ENCODE results near the gene ZBTB22.
"Not testable (repeated sequence)": the region's sequence is repeated elsewhere in the genome, so short reads cannot be mapped to it uniquely, and the experiment has no call there.

Gene ZBTB22, protein sequence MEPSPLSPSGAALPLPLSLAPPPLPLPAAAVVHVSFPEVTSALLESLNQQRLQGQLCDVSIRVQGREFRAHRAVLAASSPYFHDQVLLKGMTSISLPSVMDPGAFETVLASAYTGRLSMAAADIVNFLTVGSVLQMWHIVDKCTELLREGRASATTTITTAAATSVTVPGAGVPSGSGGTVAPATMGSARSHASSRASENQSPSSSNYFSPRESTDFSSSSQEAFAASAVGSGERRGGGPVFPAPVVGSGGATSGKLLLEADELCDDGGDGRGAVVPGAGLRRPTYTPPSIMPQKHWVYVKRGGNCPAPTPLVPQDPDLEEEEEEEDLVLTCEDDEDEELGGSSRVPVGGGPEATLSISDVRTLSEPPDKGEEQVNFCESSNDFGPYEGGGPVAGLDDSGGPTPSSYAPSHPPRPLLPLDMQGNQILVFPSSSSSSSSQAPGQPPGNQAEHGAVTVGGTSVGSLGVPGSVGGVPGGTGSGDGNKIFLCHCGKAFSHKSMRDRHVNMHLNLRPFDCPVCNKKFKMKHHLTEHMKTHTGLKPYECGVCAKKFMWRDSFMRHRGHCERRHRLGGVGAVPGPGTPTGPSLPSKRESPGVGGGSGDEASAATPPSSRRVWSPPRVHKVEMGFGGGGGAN

GRCh38 chr6:33317669-33318425 lies at the start of gene ZBTB22:
TSS of gene ZBTB22 (minus strand) at chr6:33317744. CDS start at chr6:33316916, 828 bp downstream.
- no peaks in the 10 kb centered on the region for H3K27me3 ChIP-seq
- peak within 1 kb of the TSS; percentile 77 to 94 for H3K4me3 ChIP-seq (ENCODE audit: low read depth in 1 of 2, low read length in 1 of 2)
- peaks cover 75 to 79% of the 10 kb centered on the region in 2 experiments for H3K4me1 ChIP-seq (ENCODE audit: control insufficient read depth in 1 of 2, insufficient read depth in 1 of 2, low read depth in 1 of 2, low read length in 1 of 2)
- TF ChIP-seq, protein P1, sequence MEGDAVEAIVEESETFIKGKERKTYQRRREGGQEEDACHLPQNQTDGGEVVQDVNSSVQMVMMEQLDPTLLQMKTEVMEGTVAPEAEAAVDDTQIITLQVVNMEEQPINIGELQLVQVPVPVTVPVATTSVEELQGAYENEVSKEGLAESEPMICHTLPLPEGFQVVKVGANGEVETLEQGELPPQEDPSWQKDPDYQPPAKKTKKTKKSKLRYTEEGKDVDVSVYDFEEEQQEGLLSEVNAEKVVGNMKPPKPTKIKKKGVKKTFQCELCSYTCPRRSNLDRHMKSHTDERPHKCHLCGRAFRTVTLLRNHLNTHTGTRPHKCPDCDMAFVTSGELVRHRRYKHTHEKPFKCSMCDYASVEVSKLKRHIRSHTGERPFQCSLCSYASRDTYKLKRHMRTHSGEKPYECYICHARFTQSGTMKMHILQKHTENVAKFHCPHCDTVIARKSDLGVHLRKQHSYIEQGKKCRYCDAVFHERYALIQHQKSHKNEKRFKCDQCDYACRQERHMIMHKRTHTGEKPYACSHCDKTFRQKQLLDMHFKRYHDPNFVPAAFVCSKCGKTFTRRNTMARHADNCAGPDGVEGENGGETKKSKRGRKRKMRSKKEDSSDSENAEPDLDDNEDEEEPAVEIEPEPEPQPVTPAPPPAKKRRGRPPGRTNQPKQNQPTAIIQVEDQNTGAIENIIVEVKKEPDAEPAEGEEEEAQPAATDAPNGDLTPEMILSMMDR (IDR thresholded peaks at IDR 0.05) = peak; percentile 39
- peak within 1 kb of the TSS; percentile 100 for H3K27ac ChIP-seq
- no peaks in the 10 kb centered on the region for H3K9me3 ChIP-seq
- H3K36me3 ChIP-seq = peaks cover 32% of the 10 kb centered on the region

- Histone ChIP-seq H3K9me3 (no peaks in the 10 kb centered on the region), H3K36me3 (no peaks in the 10 kb centered on the region), H3K4me3 (ENCODE audit: low read depth in 1 of 2, low read length in 1 of 2) (no peak overlapping the region), H3K4me1 (ENCODE audit: control insufficient read depth in 1 of 2, insufficient read depth in 1 of 2, low read depth in 1 of 2, low read length in 1 of 2) (no peaks in the 10 kb centered on the region), H3K27me3 (no peaks in the 10 kb centered on the region), H3K27ac (no peak overlapping the region)
- TF ChIP-seq, protein P1 (IDR thresholded peaks at IDR 0.05) = no peak
Measured at GRCh38 chr6:33367009-33367714, 49.6 kb upstream of the ZBTB22 start.

DNA sequence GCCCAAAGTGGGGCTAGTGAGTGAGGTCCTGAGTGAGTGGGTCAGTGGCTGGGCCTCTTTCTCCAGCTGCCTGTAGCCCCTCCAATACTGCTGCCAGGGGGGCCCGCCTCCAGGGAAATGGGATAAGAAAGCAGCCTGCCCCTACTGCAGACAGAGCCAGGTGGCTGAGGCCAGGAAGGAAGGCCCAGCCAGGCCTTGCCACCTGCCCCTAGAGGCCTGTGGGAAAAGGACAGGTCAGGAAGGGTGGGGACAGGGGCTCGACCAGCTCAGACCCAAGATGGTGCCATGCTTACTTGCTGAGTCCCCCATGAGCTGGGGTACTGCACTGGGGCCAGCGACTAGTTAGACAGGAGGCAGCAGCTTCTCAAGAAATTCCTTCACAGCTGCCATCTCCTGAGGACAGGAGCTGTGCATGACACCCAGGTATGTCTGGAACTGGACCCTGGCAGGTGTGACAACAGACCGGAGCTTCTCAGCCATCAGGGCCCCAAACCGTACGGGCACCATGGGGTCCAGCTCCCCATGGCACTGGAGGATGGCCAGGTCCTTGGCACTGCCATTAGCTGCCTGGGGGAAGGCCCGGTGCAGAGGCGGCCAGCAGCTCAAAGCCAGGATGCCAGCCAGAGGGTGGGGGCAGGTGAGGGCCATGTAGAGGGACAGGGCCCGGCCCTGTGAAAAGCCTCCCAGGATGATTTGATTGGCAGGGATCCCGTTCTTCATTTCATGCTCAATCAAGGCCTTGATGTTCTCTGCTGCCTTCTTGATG lies 47.8 kb upstream of the ZBTB22 start:
- not testable (repeated sequence) for H3K36me3 ChIP-seq; H3K4me3 ChIP-seq (ENCODE audit: low read depth in 1 of 2, low read length in 1 of 2); H3K9me3 ChIP-seq; H3K4me1 ChIP-seq (ENCODE audit: control insufficient read depth in 1 of 2, insufficient read depth in 1 of 2, low read depth in 1 of 2, low read length in 1 of 2); H3K27me3 ChIP-seq; H3K27ac ChIP-seq

DNA sequence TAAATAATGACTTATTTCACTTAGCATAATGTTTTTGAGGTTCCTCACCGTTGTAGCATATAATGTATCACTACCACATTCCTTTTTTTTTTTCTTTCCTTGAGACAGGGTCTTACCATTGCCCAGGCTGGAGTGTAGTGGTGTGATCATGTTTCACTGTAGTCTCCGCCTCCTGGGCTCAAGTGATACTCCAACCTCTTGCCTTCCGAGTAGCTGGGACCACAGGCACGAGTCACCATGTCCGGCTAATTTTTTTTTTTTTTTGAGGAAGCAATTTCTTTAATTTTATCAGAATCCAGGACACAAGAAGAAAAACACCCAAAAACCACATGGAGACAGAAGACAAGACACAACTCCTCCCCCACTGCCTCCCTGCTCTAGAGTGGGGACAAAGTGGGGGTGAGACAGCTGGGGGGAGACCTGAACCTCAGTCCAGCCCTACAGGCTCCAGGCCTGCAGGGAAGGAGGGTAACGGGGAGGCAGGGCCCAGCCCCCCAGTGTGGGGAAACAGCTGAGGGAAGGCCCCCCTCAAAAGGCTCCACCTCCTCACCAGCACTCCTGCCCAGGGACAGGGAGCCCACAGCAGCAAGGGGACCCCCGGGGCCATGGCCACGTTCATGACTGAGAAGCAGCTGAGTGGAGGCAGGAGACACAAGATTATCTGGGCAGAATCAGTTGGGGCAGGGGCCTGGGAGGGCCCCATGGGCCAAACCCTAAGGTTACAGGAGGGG lies 47.1 kb upstream of the ZBTB22 start:
- H3K27me3 ChIP-seq; H3K27ac ChIP-seq; H3K9me3 ChIP-seq; H3K36me3 ChIP-seq; H3K4me3 ChIP-seq (ENCODE audit: low read depth in 1 of 2, low read length in 1 of 2); H3K4me1 ChIP-seq (ENCODE audit: control insufficient read depth in 1 of 2, insufficient read depth in 1 of 2, low read depth in 1 of 2, low read length in 1 of 2): not testable (repeated sequence)

GRCh38 chr6:33363486-33363885 lies 45.9 kb upstream of the ZBTB22 start:
- H3K27me3 ChIP-seq; H3K27ac ChIP-seq; H3K36me3 ChIP-seq; H3K9me3 ChIP-seq; H3K4me3 ChIP-seq (ENCODE audit: low read depth in 1 of 2, low read length in 1 of 2); H3K4me1 ChIP-seq (ENCODE audit: control insufficient read depth in 1 of 2, insufficient read depth in 1 of 2, low read depth in 1 of 2, low read length in 1 of 2): not testable (repeated sequence)

DNA sequence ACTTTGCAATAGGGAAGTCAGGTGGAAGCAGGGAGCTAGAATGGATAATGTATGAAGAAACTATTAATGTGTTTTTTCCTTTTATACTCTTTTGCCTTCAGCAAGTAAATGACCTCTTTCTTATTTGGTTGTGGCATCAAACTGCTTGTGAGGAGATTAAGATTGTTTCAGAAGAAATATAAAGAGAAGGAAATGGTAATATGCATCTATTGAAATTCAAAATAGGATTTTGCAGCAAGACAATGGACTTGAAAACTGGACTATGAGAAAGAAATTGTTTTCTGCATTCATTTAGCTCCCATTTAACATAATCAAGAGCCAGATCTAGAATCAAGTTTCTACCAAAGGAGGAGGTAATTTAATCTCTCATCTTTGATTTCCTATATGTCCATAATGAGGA lies 41.8 kb upstream of the ZBTB22 start:
- Histone ChIP-seq H3K27me3 (no peaks in the 10 kb centered on the region), H3K4me3 (ENCODE audit: low read depth in 1 of 2, low read length in 1 of 2) (no peak overlapping the region), H3K36me3 (no peaks in the 10 kb centered on the region), H3K27ac (no peak overlapping the region), H3K4me1 (ENCODE audit: control insufficient read depth in 1 of 2, insufficient read depth in 1 of 2, low read depth in 1 of 2, low read length in 1 of 2) (no peaks in the 10 kb centered on the region), H3K9me3 (no peaks in the 10 kb centered on the region)
- TF ChIP-seq, protein P1 (IDR thresholded peaks at IDR 0.05) = no peak

DNA sequence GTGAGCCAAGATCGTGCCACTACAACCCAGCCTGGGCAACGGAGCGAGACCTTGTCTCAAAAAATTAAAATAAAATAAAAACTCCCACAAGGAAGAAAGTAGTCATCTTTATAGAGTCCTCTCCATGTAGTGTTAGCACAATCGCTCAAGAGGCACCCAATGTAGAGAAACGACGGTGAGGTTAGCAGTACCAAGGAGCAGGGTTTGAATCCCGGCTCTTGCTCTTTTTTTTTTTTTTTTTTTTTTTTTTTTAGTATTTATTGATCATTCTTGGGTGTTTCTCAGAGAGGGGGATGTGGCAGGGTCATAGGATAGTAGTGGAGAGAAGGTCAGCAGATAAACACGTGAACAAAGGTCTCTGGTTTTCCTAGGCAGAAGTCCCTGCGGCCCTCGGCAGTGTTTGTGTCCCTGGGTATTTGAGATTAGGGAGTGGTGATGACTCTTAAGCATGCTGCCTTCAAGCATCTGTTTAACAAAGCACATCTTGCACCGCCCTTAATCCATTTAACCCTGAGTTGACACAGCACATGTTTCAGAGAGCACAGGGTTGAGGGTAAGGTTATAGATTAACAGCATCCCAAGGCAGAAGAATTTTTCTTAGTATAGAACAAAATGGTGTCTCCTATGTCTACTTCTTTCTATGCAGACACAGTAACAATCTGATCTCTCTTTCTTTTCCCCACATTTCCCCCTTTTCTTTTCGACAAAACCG lies 39.8 kb upstream of the ZBTB22 start:
- not testable (repeated sequence) for H3K9me3 ChIP-seq

More for the DNA sequence above, 39.8 kb upstream of the ZBTB22 start:
- H3K36me3 ChIP-seq; H3K27me3 ChIP-seq; H3K4me1 ChIP-seq (ENCODE audit: control insufficient read depth in 1 of 2, insufficient read depth in 1 of 2, low read depth in 1 of 2, low read length in 1 of 2); H3K27ac ChIP-seq; H3K4me3 ChIP-seq (ENCODE audit: low read depth in 1 of 2, low read length in 1 of 2): not testable (repeated sequence)
